Measurements from ENCODE around the gene ARHGAP25. TPM values are rescaled to one million over a fixed set of nuclear protein-coding genes. Genes with fewer than 3 reads are reported as not detected.
A peak's percentile ranks its signal among the peaks of the same experiment; 100 is the strongest.

ARHGAP25 gene
- total and polyA plus RNA-seq, 4 donors, result 3.5 to 7.0 (median 5.3) TPM

DNA sequence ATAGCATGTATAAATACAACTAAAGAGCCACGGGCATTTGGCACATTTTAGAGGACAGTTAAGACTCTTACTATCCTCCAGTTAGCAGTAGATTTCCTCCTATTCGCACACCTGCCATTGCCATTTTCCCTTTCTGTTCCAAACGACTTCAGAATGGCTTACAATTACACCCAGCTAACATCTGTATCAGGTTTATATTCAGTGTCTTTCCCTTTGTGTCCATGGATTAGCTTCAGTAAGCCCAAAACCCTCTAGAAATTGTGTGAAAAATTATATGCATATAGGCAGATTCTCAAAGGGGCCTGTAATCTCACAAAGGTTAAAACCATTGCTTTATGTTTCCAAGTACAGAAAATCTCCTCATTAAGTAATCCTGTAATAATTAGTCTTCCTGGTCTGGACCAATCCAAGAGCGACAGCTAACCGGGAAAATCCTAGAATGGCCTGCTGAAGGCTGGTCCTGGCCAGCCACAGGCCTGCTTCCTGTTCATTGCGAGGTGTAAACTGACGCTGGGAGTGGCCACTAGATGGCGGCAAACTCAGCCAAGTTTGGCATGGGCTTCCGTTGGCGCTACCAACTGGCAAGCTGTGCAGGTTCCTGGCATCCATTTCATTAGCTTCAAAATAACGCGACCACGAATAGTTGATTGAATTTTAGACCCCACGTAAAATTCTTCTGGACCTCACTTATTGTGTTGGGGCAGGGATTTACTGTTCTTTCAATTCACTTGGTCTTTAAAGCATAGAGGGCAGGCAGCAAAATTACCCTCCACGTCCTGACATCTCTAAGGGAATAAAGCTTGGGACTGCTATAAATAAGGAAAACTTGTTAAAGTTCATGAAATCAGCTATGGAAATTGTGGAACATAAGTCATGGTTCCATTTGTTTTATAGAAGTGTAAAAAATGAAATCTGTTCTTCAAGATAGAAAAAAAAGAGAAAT is 17.1 kb downstream of the ARHGAP25 start:
- H3K36me3 ChIP-seq (ENCODE audit: control insufficient read depth in 4 of 4, insufficient read depth in 3 of 4, low read depth in 1 of 4, low read length in 3 of 4), result no peaks in the 10 kb centered on the region
- TF ChIP-seq, protein P1, sequence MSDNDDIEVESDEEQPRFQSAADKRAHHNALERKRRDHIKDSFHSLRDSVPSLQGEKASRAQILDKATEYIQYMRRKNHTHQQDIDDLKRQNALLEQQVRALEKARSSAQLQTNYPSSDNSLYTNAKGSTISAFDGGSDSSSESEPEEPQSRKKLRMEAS (IDR thresholded peaks at IDR 0.05), result no peak
- TF ChIP-seq RAD21 (IDR thresholded peaks at IDR 0.05), result peak; percentile 95 to 98
- TF ChIP-seq, protein P2, sequence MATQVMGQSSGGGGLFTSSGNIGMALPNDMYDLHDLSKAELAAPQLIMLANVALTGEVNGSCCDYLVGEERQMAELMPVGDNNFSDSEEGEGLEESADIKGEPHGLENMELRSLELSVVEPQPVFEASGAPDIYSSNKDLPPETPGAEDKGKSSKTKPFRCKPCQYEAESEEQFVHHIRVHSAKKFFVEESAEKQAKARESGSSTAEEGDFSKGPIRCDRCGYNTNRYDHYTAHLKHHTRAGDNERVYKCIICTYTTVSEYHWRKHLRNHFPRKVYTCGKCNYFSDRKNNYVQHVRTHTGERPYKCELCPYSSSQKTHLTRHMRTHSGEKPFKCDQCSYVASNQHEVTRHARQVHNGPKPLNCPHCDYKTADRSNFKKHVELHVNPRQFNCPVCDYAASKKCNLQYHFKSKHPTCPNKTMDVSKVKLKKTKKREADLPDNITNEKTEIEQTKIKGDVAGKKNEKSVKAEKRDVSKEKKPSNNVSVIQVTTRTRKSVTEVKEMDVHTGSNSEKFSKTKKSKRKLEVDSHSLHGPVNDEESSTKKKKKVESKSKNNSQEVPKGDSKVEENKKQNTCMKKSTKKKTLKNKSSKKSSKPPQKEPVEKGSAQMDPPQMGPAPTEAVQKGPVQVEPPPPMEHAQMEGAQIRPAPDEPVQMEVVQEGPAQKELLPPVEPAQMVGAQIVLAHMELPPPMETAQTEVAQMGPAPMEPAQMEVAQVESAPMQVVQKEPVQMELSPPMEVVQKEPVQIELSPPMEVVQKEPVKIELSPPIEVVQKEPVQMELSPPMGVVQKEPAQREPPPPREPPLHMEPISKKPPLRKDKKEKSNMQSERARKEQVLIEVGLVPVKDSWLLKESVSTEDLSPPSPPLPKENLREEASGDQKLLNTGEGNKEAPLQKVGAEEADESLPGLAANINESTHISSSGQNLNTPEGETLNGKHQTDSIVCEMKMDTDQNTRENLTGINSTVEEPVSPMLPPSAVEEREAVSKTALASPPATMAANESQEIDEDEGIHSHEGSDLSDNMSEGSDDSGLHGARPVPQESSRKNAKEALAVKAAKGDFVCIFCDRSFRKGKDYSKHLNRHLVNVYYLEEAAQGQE (IDR thresholded peaks at IDR 0.05), result peak; percentile 5
- peak in 1 of 2 donors; percentile 20 for TF ChIP-seq RXRA (IDR thresholded peaks at IDR 0.05)
- no peak for TF ChIP-seq FOXA1 (IDR thresholded peaks at IDR 0.05)
- TF ChIP-seq YY1 (IDR thresholded peaks at IDR 0.05), result peak; percentile 80
- TF ChIP-seq, protein P3, sequence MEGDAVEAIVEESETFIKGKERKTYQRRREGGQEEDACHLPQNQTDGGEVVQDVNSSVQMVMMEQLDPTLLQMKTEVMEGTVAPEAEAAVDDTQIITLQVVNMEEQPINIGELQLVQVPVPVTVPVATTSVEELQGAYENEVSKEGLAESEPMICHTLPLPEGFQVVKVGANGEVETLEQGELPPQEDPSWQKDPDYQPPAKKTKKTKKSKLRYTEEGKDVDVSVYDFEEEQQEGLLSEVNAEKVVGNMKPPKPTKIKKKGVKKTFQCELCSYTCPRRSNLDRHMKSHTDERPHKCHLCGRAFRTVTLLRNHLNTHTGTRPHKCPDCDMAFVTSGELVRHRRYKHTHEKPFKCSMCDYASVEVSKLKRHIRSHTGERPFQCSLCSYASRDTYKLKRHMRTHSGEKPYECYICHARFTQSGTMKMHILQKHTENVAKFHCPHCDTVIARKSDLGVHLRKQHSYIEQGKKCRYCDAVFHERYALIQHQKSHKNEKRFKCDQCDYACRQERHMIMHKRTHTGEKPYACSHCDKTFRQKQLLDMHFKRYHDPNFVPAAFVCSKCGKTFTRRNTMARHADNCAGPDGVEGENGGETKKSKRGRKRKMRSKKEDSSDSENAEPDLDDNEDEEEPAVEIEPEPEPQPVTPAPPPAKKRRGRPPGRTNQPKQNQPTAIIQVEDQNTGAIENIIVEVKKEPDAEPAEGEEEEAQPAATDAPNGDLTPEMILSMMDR (IDR thresholded peaks at IDR 0.05; ENCODE audit: low read depth, low read length, missing input control), result peak; percentile 95
- 20% methylated on average over 15 of the region's 15 CpGs for WGBS
- H3K4me1 ChIP-seq (ENCODE audit: control insufficient read depth in 4 of 4, insufficient read depth in 4 of 4, low read length in 3 of 4), result peaks cover 0 to 5% (median 1%) of the 10 kb centered on the region in 4 donors
- H3K9ac ChIP-seq (ENCODE audit: low read depth in 1 of 2, low read length in 2 of 2), result no peak overlapping the region
- peak; percentile 87 for DNase-seq (ENCODE audit: low spot score)
- no peak overlapping the region for H3K4me3 ChIP-seq (ENCODE audit: low read depth in 1 of 3, low read length in 3 of 3)
- no peak overlapping the region for H3K27ac ChIP-seq (ENCODE audit: low read depth in 1 of 2, low read length in 2 of 2)
- no peaks in the 10 kb centered on the region for H3K9me3 ChIP-seq (ENCODE audit: control insufficient read depth in 4 of 4, low read length in 3 of 4)
- no peaks in the 10 kb centered on the region for H3K27me3 ChIP-seq (ENCODE audit: control insufficient read depth in 4 of 4, insufficient read depth in 4 of 4, low read length in 3 of 4)

DNA sequence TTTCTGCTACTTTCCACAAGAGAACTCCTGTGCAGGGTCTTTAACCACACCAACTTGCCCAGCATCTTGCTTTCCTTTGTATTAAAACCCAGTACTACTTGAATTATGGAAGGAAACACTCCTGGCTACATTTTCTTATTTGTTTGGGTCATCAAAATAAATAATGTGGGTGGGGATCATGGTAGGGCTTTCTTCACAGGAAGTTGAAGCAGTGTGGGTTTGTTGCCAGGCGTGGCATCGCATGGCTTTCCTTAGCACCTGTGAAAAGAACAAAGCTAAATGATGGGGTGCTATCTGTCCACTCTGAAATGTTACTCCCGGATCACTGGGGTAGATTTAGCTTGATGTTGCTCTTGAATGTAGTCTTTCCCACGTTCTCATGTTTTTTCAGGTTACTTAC is 18.7 kb downstream of the ARHGAP25 start:
- H3K36me3 ChIP-seq (ENCODE audit: control insufficient read depth in 4 of 4, insufficient read depth in 3 of 4, low read depth in 1 of 4, low read length in 3 of 4), result no peaks in the 10 kb centered on the region
- H3K27ac ChIP-seq (ENCODE audit: low read depth in 1 of 2, low read length in 2 of 2), result no peak overlapping the region
- 65% methylated on average over 4 of the region's 4 CpGs for WGBS
- H3K4me1 ChIP-seq (ENCODE audit: control insufficient read depth in 4 of 4, insufficient read depth in 4 of 4, low read length in 3 of 4), result peaks cover 0 to 5% (median 0%) of the 10 kb centered on the region in 4 donors
- no peak overlapping the region for H3K4me3 ChIP-seq (ENCODE audit: low read depth in 1 of 3, low read length in 3 of 3)
- H3K27me3 ChIP-seq (ENCODE audit: control insufficient read depth in 4 of 4, insufficient read depth in 4 of 4, low read length in 3 of 4), result no peaks in the 10 kb centered on the region
- TF ChIP-seq FOXA1 (IDR thresholded peaks at IDR 0.05), result no peak
- TF ChIP-seq, protein P3 (IDR thresholded peaks at IDR 0.05; ENCODE audit: low read depth, low read length, missing input control), result no peak
- TF ChIP-seq JUND (IDR thresholded peaks at IDR 0.05), result no peak
- no peak for TF ChIP-seq TAF1 (conservative IDR thresholded peaks at IDR 0.05)
- TF ChIP-seq HNF4A (conservative IDR thresholded peaks at IDR 0.05), result no peak
- TF ChIP-seq SP1 (IDR thresholded peaks at IDR 0.05), result no peak
- TF ChIP-seq, protein P4, sequence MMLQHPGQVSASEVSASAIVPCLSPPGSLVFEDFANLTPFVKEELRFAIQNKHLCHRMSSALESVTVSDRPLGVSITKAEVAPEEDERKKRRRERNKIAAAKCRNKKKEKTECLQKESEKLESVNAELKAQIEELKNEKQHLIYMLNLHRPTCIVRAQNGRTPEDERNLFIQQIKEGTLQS (IDR thresholded peaks at IDR 0.05), result no peak
- no peak for TF ChIP-seq RXRA (IDR thresholded peaks at IDR 0.05)
- TF ChIP-seq RAD21 (IDR thresholded peaks at IDR 0.05), result no peak
- TF ChIP-seq GABPA (IDR thresholded peaks at IDR 0.05 in 1 of 2, conservative IDR thresholded peaks at IDR 0.05 in 1 of 2), result no peak
- no peak for TF ChIP-seq FOXA2 (IDR thresholded peaks at IDR 0.05)
- TF ChIP-seq, protein P2 (IDR thresholded peaks at IDR 0.05), result no peak
- TF ChIP-seq, protein P1 (IDR thresholded peaks at IDR 0.05), result no peak
- H3K9ac ChIP-seq (ENCODE audit: low read depth in 1 of 2, low read length in 2 of 2), result no peak overlapping the region
- peaks cover 0 to 3% (median 0%) of the 10 kb centered on the region in 4 donors for H3K9me3 ChIP-seq (ENCODE audit: control insufficient read depth in 4 of 4, low read length in 3 of 4)
- no peak for DNase-seq (ENCODE audit: low spot score)
